Keratinocyte (primary cell): ENCODE data around the gene DNHD1. TPM values are rescaled to one million over a fixed set of nuclear protein-coding genes. Genes with fewer than 3 reads are reported as not detected.
A peak's percentile ranks its signal among the peaks of the same experiment; 100 is the strongest.

Experiments
- DNase-seq: peaks from one replicate; pipeline ENCODE4 v3.0.0-alpha.2; 2011; ENCODE audit warnings: low read depth, missing footprints, low spot score
- FAIRE-seq: peaks from 2 replicates; lab custom pipeline; 2011; peaks lifted over from hg19 to GRCh38; lab: Jason Lieb, UNC
- H2AFZ ChIP-seq: 2 replicates; pipeline ENCODE4 v1.6.0; 2012; ENCODE audit warnings: low read length, control low read depth, inconsistent platforms; ENCODE audit not compliant: control insufficient read depth
- H3K27ac ChIP-seq: 2 replicates; pipeline ENCODE4 v1.5.1; 2011; ENCODE audit warnings: low read length; ENCODE audit not compliant: control insufficient read depth, insufficient read depth
- H3K27me3 ChIP-seq: 3 replicates; pipeline ENCODE4 v1.6.0; 2011; ENCODE audit warnings: low read length; ENCODE audit not compliant: control insufficient read depth, insufficient read depth; ENCODE audit errors: extremely low read depth
- H3K36me3 ChIP-seq, 2 experiments: 2 replicates in 1 of 2; 3 replicates in 1 of 2; pipeline ENCODE4 v1.5.1; 2011; ENCODE audit warnings: low read length in 2 of 2, mild to moderate bottlenecking in 1 of 2; ENCODE audit not compliant: control insufficient read depth in 2 of 2, insufficient read depth in 2 of 2; ENCODE audit errors: extremely low read depth in 1 of 2
- H3K4me1 ChIP-seq: 3 replicates; pipeline ENCODE4 v1.5.1; 2011; ENCODE audit warnings: low read length; ENCODE audit not compliant: control insufficient read depth, insufficient read depth; ENCODE audit errors: extremely low read depth
- H3K4me2 ChIP-seq: 3 replicates; pipeline ENCODE4 v1.6.0; 2011; ENCODE audit warnings: low read depth, low read length; ENCODE audit not compliant: control insufficient read depth, insufficient read depth; ENCODE audit errors: extremely low read depth
- H3K4me3 ChIP-seq, 3 experiments: fragments of 200-600 bp in 1 of 3; sonication (generic) in 1 of 3; 2 replicates in 2 of 3; 3 replicates in 1 of 3; pipeline ENCODE4 v1.5.1; 2011 to 2016; ENCODE audit warnings: low read length in 3 of 3, mild to moderate bottlenecking in 3 of 3, control low read depth in 2 of 3, inconsistent platforms in 1 of 3, low read depth in 1 of 3, mixed read lengths in 1 of 3, mixed run types in 1 of 3, moderate library complexity in 1 of 3; ENCODE audit not compliant: control insufficient read depth in 2 of 3, insufficient read depth in 2 of 3; ENCODE audit errors: extremely low read depth in 1 of 3
- H3K79me2 ChIP-seq: 2 replicates; pipeline ENCODE4 v1.6.0; 2012; ENCODE audit warnings: low read length; ENCODE audit not compliant: control insufficient read depth, insufficient read depth
- H3K9ac ChIP-seq: 3 replicates; pipeline ENCODE4 v1.6.0; 2011; ENCODE audit warnings: low read length; ENCODE audit not compliant: control insufficient read depth, insufficient read depth; ENCODE audit errors: extremely low read depth
- H3K9me1 ChIP-seq: 3 replicates; pipeline ENCODE4 v1.6.0; 2011; ENCODE audit warnings: low read length; ENCODE audit not compliant: control insufficient read depth, insufficient read depth; ENCODE audit errors: extremely low read depth
- H3K9me3 ChIP-seq: 2 replicates; pipeline ENCODE4 v1.5.1; 2012; ENCODE audit warnings: low read depth, low read length; ENCODE audit not compliant: control insufficient read depth
- H4K20me1 ChIP-seq: 3 replicates; pipeline ENCODE4 v1.6.0; 2011; ENCODE audit warnings: low read length; ENCODE audit not compliant: control insufficient read depth, insufficient read depth; ENCODE audit errors: extremely low read depth
- CTCF ChIP-seq, 3 experiments: IDR thresholded peaks in 1 of 3; conservative IDR thresholded peaks in 1 of 3; optimal IDR thresholded peaks in 1 of 3; 2 replicates in 2 of 3; 3 replicates in 1 of 3; pipeline versions ENCODE3 to v1.5.1; 2011; ENCODE audit warnings: low read length in 3 of 3, mild to moderate bottlenecking in 3 of 3, moderate library complexity in 2 of 3, control low read depth in 1 of 3, inconsistent platforms in 1 of 3; ENCODE audit not compliant: insufficient read depth in 2 of 3; ENCODE audit errors: extremely low read depth in 1 of 3
- EZH2 ChIP-seq: IDR thresholded peaks from one replicate; pipeline ENCODE4 v1.6.1; 2012; ENCODE audit warnings: inconsistent platforms, mild to moderate bottlenecking, low read length, moderate library complexity
- dilution Hi-C: fragments of 300-500 bp; cut with MboI; formaldehyde crosslinking; loops from one replicate; pipeline ENCODE4 v1.7.0; 2020; ENCODE audit warnings: low sequenced_read_pairs; ENCODE audit not compliant: extremely low pct_ligation_motif_present
- polyA plus RNA-seq, 5 experiments: library from polyadenylated mRNA; depleted of rRNA in 3 of 5; stranded (reverse) in 3 of 5; stranded (forward) in 1 of 5; unstranded in 1 of 5; fragments of >200 nt; gene quantifications; 1 replicate in 1 of 5; 2 replicates in 3 of 5; 3 replicates in 1 of 5; pipeline versions ENCODE4 v1.2.1 to v1.2.3, GENCODE V29; 2011 to 2012; ENCODE audit warnings: missing spikeins in 2 of 5, low read depth in 1 of 5, low replicate concordance in 1 of 5

Gene DNHD1
- polyA plus RNA-seq, 1 donor (not counting 4 experiments of a cell fraction or from before 2014, with no cell fraction given): 2.9 TPM

- peak within 1 kb of the TSS; percentile 78 for H3K27ac ChIP-seq
- TF ChIP-seq CTCF (optimal IDR thresholded peaks at IDR 0.05 in 1 of 3, IDR thresholded peaks at IDR 0.05 in 1 of 3, conservative IDR thresholded peaks at IDR 0.05 in 1 of 3; ENCODE audit: extremely low read depth in 1 of 3, insufficient read depth in 2 of 3, low read length in 3 of 3): peak; percentile 31 to 42 (median 41)
- no peak for TF ChIP-seq EZH2
- peaks cover 9% of the 10 kb centered on the region for H3K79me2 ChIP-seq
- no peaks in the 10 kb centered on the region for H3K9me3 ChIP-seq
- H3K4me3 ChIP-seq: peak within 1 kb of the TSS; percentile 72 to 84 (median 84)
- H2AFZ ChIP-seq: peak within 1 kb of the TSS; percentile 93
- no peaks in the 10 kb centered on the region for H3K9me1 ChIP-seq
- no peaks in the 10 kb centered on the region for H4K20me1 ChIP-seq
- FAIRE-seq (no peak), DNase-seq (peak; percentile 30)
- dilution Hi-C loops: no loop called here
- H3K36me3 ChIP-seq: peaks cover 21 to 22% of the 10 kb centered on the region in 2 experiments
- H3K4me1 ChIP-seq: peaks cover 20% of the 10 kb centered on the region
- peak within 1 kb of the TSS; percentile 80 for H3K9ac ChIP-seq
- peak within 1 kb of the TSS; percentile 94 for H3K4me2 ChIP-seq
- no peaks in the 10 kb centered on the region for H3K27me3 ChIP-seq
Measured at GRCh38 chr11:6473451-6474412, 23.3 kb upstream of the DNHD1 start, which contains the start of gene TRIM3. TRIM3 (minus strand) TSS chr11:6473941; CDS start chr11:6465695, 8,246 bp downstream.

- H4K20me1 ChIP-seq: no peaks in the 10 kb centered on the region
- FAIRE-seq (no peak), DNase-seq (no peak)
- H3K27ac ChIP-seq: peak overlapping the region; percentile 78
- no peaks in the 10 kb centered on the region for H3K27me3 ChIP-seq
- peaks cover 21 to 28% of the 10 kb centered on the region in 2 experiments for H3K36me3 ChIP-seq
- peak overlapping the region; percentile 94 for H3K4me2 ChIP-seq
- H3K9me1 ChIP-seq: no peaks in the 10 kb centered on the region
- TF ChIP-seq CTCF (optimal IDR thresholded peaks at IDR 0.05 in 1 of 3, IDR thresholded peaks at IDR 0.05 in 1 of 3, conservative IDR thresholded peaks at IDR 0.05 in 1 of 3; ENCODE audit: extremely low read depth in 1 of 3, insufficient read depth in 2 of 3, low read length in 3 of 3) (no peak), EZH2 (no peak)
- peaks cover 16% of the 10 kb centered on the region for H3K79me2 ChIP-seq
- peak overlapping the region; percentile 77 for H2AFZ ChIP-seq
- H3K9me3 ChIP-seq: no peaks in the 10 kb centered on the region
- dilution Hi-C loops: no loop called here
- peak overlapping the region; percentile 78 for H3K9ac ChIP-seq
- H3K4me1 ChIP-seq: peaks cover 14% of the 10 kb centered on the region
- H3K4me3 ChIP-seq: peak overlapping the region; percentile 41 to 74 (median 66)
Measured at GRCh38 chr11:6474413-6474792, 22.7 kb upstream of the DNHD1 start.
